HCT116 (cell line): ENCODE measurements around the gene NOTUM. TPM values are rescaled to one million over a fixed set of nuclear protein-coding genes. Genes with fewer than 3 reads are reported as not detected.

ENCODE experiments used
- ATAC-seq: fragments of 200-7000 bp; cut with Tn5 transposase; 2 replicates; pipeline ENCODE4 v1.9.1; 2020; ENCODE audit warnings: mild to moderate bottlenecking, moderate library complexity
- BruUV-seq: library from RNA; stranded (reverse); fragments of 400-500 nt; replicated peaks from 2 replicates; lab custom pipeline; 2021; lab: Mats Ljungman, UMichigan
- CTCF ChIA-PET: fragments of 300-600 bp; sonication (Branson Sonifier 250); formaldehyde crosslinking; loops from one replicate; lab custom pipeline; 2021; ENCODE audit warnings: antibody characterized with exemption; lab: Charles Lee
- POLR2A ChIA-PET: fragments of 300-600, 350-600 bp; sonication (Branson Sonifier 250); formaldehyde crosslinking; loops from one replicate; lab custom pipeline; 2021; ENCODE audit warnings: antibody characterized with exemption; lab: Charles Lee
- RAD21 ChIA-PET, 2 experiments: fragments of 300-600 bp; sonication (Branson Sonifier 250); formaldehyde crosslinking; loops; one replicate each; lab custom pipeline; 2023; ENCODE audit warnings: low total read pairs in 2 of 2; ENCODE audit not compliant: uncharacterized antibody in 2 of 2, unreplicated experiment in 2 of 2, low non-redundant PET in 1 of 2; lab: Charles Lee
- DNase-seq: peaks from one replicate; pipeline ENCODE4 v3.0.0-alpha.2; 2010; ENCODE audit warnings: low read depth, low spot score
- H2AFZ ChIP-seq: fragments of 200-600 bp; shearing (Covaris generic), sonication (generic); 2 replicates; pipeline ENCODE4 v1.6.1; 2017; ENCODE audit warnings: low read depth, mixed run types, mixed read lengths, antibody characterized with exemption, low read length; ENCODE audit not compliant: poor library complexity, severe bottlenecking
- H3K27ac ChIP-seq: 2 replicates; pipeline ENCODE4 v1.5.1; 2012; ENCODE audit warnings: low read depth, low read length
- H3K27me3 ChIP-seq: fragments of 200-600 bp; sonication (generic); 2 replicates; pipeline ENCODE4 v1.6.1; 2016; ENCODE audit warnings: mixed run types, low read length, mixed read lengths; ENCODE audit not compliant: insufficient read depth
- H3K36me3 ChIP-seq, 2 experiments: fragments of 200-500 bp in 1 of 2; fragments of 200-600 bp in 1 of 2; sonication (Bioruptor generic) in 1 of 2; sonication (generic) in 1 of 2; 2 replicates each; pipeline versions ENCODE4 v1.5.1 to v1.6.1; 2014 to 2016; ENCODE audit warnings: low read length in 2 of 2, inconsistent platforms in 1 of 2, mixed read lengths in 1 of 2, mixed run types in 1 of 2; ENCODE audit not compliant: insufficient read depth in 2 of 2, control insufficient read depth in 1 of 2
- H3K4me1 ChIP-seq, 2 experiments: fragments of 200-600 bp in 1 of 2; sonication (generic) in 1 of 2; 2 replicates each; pipeline versions ENCODE4 v1.5.1 to v1.6.1; 2012 to 2017; ENCODE audit warnings: low read length in 2 of 2, inconsistent platforms in 1 of 2, mild to moderate bottlenecking in 1 of 2, mixed read lengths in 1 of 2, mixed run types in 1 of 2, moderate library complexity in 1 of 2; ENCODE audit not compliant: insufficient read depth in 2 of 2, control insufficient read depth in 1 of 2
- H3K4me2 ChIP-seq: fragments of 200-600 bp; sonication (generic); 2 replicates; pipeline ENCODE4 v1.6.1; 2017; ENCODE audit warnings: mixed run types, low read length, mixed read lengths
- H3K4me3 ChIP-seq, 2 experiments: fragments of 200-600 bp in 1 of 2; sonication (generic) in 1 of 2; replicated peaks in 1 of 2; 2 replicates each; pipeline ENCODE4 v1.5.1; 2011 to 2016; ENCODE audit warnings: low read length in 2 of 2, control low read depth in 1 of 2, low read depth in 1 of 2, mild to moderate bottlenecking in 1 of 2, mixed read lengths in 1 of 2, mixed run types in 1 of 2
- H3K79me2 ChIP-seq: fragments of 200-600 bp; sonication (generic); 2 replicates; pipeline ENCODE4 v1.6.1; 2017; ENCODE audit warnings: mild to moderate bottlenecking, mixed run types, low read length, moderate library complexity, mixed read lengths; ENCODE audit not compliant: insufficient read depth
- H3K9ac ChIP-seq: fragments of 200-600 bp; sonication (generic); 2 replicates; pipeline ENCODE4 v1.6.1; 2016; ENCODE audit warnings: low read length, mixed read lengths
- H3K9me2 ChIP-seq: fragments of 200-600 bp; sonication (generic), shearing (Covaris generic); 2 replicates; pipeline ENCODE4 v1.6.1; 2017; ENCODE audit warnings: mixed run types, mild to moderate bottlenecking, moderate library complexity; ENCODE audit not compliant: insufficient read depth
- H3K9me3 ChIP-seq, 2 experiments: fragments of 200-500 bp in 1 of 2; fragments of 200-600 bp in 1 of 2; sonication (Bioruptor generic) in 1 of 2; sonication (generic) in 1 of 2; 2 replicates each; pipeline ENCODE4 v1.6.1; 2014 to 2017; ENCODE audit warnings: low read length in 2 of 2, mixed read lengths in 2 of 2, inconsistent platforms in 1 of 2, low read depth in 1 of 2, mild to moderate bottlenecking in 1 of 2, mixed run types in 1 of 2, moderate library complexity in 1 of 2; ENCODE audit not compliant: control insufficient read depth in 1 of 2, insufficient read depth in 1 of 2
- H4K20me1 ChIP-seq: fragments of 200-600 bp; sonication (generic), shearing (Covaris generic); 2 replicates; pipeline ENCODE4 v1.6.1; 2017; ENCODE audit warnings: mixed run types, mild to moderate bottlenecking, moderate library complexity; ENCODE audit not compliant: insufficient read depth
- EZH2 ChIP-seq: fragments of 200-600 bp; sonication (generic); IDR thresholded peaks from 2 replicates; pipeline ENCODE4 v1.6.1; 2017; ENCODE audit warnings: antibody characterized with exemption, mixed run types
- FOSL1 ChIP-seq: IDR thresholded peaks from 2 replicates; pipeline ENCODE4 v1.6.1; 2012; ENCODE audit warnings: low read depth
- SP1 ChIP-seq: IDR thresholded peaks from 2 replicates; pipeline ENCODE4 v1.6.1; 2012; ENCODE audit warnings: low read depth
- SRF ChIP-seq: IDR thresholded peaks from 2 replicates; pipeline ENCODE4 v1.6.1; 2012; ENCODE audit warnings: low read depth
- intact Hi-C: fragments of 100-400 bp; cut with micrococcal nuclease; formaldehyde crosslinking; loops from 2 replicates; pipeline ENCODE4 v1.10.0; 2022
- total RNA-seq: library from RNA; stranded (reverse); gene quantifications from one replicate; pipeline ENCODE4 v1.2.1, GENCODE V29; 2021; ENCODE audit not compliant: unreplicated experiment
- TF ChIP-seq, protein P1 (sequence below): IDR thresholded peaks from 2 replicates; pipeline ENCODE4 v1.6.1; 2012

Gene NOTUM
- total RNA-seq, 1 experiment from 2014 or later: 12.5 TPM

DNA sequence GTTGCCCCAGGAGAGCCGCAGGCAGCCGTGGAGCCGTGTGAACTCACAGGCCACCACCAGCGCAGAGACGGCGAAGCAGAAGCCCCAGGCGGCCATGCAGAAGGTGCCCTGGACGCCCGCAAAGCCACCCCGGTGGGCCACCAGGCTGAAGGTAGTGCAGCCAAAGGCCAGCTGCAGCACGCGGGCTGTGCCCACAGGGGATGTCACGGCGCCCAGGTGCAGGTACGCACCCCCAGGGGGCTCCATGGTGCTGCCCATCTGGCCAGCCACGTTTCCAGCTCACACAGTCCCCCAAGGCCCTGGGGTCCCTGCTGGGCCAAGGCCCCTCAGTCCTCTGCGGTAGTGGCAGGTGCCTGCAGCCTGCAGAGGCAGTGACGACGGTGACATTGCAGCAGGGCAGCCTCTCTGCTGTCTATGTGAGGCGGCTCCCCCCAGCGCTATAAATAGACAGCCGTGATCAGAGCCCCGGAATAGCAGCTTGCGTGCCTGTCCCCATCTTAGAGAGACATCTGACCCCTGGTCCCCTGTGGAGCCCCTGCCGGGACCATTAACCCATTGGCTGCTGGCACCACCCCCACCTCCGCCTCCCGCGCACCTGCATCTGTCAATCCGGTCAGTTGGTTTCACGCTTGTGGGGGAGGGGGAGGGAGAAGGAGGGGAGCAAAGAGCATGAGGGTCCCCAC is 19.4 kb downstream of the NOTUM start:
- ATAC-seq: no peak

DNA sequence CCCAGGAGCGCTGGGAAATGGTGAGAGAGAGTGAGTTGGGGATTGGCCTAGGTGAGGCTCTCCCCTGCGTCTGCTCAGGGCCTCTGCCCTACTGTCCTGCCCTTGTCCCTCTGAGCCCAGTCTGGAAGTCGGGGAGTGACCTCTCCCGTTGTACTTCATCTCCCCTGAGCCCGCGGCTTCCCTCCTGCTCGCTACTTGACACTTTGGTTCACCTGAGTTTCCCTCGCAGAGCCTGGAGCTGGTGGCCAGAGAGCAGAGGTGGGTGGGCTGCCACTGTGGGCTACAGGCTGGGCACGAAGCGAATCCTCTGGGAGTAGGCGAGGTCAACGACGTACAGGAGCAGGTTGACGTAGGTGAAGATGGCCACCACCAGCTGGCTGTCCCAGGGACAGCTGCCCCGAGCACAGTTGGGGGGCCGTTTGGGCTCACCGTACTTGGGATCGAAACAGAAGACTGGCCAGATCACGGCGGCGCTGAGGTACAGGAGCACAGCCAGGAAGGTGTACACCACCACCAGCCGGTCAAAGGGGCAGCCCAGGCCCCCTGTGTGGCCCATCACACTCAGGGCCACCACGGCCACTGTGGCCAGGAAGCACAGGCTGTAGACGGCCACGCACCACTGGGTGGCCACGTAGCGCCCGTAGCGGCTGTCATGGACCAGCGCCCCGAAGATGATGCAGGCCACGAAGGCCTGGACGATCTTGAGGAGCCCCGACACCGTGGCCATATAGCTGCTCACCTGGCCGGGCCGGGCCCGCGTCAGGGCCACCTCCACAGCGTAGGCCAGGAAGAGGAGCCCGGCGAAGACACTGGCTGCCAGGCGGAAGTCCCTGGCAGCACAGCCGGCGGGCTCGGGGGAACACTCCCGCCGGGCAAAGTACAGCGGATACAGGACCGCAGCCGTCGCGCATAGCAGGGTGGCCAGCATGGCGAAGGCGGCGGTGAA is 20.2 kb downstream of the NOTUM start:
- Histone ChIP-seq H3K9me3 (no peaks in the 10 kb centered on the region), H3K27me3 (no peaks in the 10 kb centered on the region), H3K9me2 (no peaks in the 10 kb centered on the region), H3K4me2 (no peak overlapping the region), H2AFZ (no peak overlapping the region), H3K79me2 (peaks cover 9% of the 10 kb centered on the region), H3K4me1 (peaks cover 4 to 20% of the 10 kb centered on the region in 2 experiments; a peak in 3 of 4 replicates), H4K20me1 (no peaks in the 10 kb centered on the region), H3K4me3 (no peak overlapping the region), H3K9ac (no peak overlapping the region), H3K36me3 (peaks cover 0 to 1% of the 10 kb centered on the region in 2 experiments; a peak in 1 of 4 replicates)
- ATAC-seq: no peak
- BruUV-seq: no TSS peak
- RAD21 ChIA-PET: no interaction called here
- POLR2A ChIA-PET: no interaction called here
- intact Hi-C loops: no loop called here
- TF ChIP-seq EZH2: no peak
- no peak for TF ChIP-seq SP1
- TF ChIP-seq, all 23 proteins: peak for 0
- no peak for DNase-seq
- H3K27ac ChIP-seq: no peak overlapping the region
- CTCF ChIA-PET: no interaction called here

More for the DNA sequence above, 19.4 kb downstream of the NOTUM start:
- Histone ChIP-seq H3K4me3 (no peak overlapping the region), H3K4me1 (peaks cover 4 to 14% of the 10 kb centered on the region in 2 experiments; a peak in 2 of 4 replicates), H2AFZ (no peak overlapping the region), H3K9ac (no peak overlapping the region), H3K36me3 (no peaks in the 10 kb centered on the region), H3K9me2 (no peaks in the 10 kb centered on the region), H3K27ac (no peak overlapping the region), H4K20me1 (no peaks in the 10 kb centered on the region), H3K9me3 (no peaks in the 10 kb centered on the region), H3K4me2 (no peak overlapping the region), H3K79me2 (peaks cover 3% of the 10 kb centered on the region; the same call in 1 of the 2 replicates), H3K27me3 (no peaks in the 10 kb centered on the region)
- ChIA-PET RAD21 (no interaction called here), CTCF (no interaction called here), POLR2A (no interaction called here)
- DNase-seq: no peak
- TF ChIP-seq SRF: no peak
- TF ChIP-seq, protein P1, sequence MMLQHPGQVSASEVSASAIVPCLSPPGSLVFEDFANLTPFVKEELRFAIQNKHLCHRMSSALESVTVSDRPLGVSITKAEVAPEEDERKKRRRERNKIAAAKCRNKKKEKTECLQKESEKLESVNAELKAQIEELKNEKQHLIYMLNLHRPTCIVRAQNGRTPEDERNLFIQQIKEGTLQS: no peak
- TF ChIP-seq FOSL1: no peak
- intact Hi-C loops: no loop called here
- no TSS peak for BruUV-seq
